Middle frontal gyrus (tissue), 1 donor: ENCODE results near the gene RAPSN.

Source experiments
- DNase-seq: peaks from one replicate; pipeline ENCODE4 v3.0.0-alpha.2; 2015; ENCODE audit warnings: low spot score; ENCODE audit errors: extremely low spot score

RAPSN gene

DNA sequence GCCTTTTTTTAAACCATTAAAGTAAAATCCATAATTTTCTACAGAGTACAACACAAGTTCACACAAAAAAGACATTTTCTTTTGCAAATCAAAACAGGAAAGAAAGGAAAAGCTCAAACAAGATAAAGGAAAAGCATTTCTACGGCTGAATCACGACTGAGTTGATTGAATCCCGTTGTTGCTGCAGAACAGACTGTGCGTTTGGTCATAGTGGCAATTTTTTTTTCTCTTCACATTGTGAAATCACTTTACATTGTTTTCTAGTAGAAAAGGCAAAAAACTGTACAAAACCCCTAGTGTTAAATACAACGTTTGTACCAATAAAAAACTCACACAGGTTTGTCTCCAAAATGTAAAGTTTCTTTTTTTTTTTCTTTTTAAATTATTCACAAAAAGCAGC, 17.3 kb upstream of the RAPSN start:
- no peak for DNase-seq

DNA sequence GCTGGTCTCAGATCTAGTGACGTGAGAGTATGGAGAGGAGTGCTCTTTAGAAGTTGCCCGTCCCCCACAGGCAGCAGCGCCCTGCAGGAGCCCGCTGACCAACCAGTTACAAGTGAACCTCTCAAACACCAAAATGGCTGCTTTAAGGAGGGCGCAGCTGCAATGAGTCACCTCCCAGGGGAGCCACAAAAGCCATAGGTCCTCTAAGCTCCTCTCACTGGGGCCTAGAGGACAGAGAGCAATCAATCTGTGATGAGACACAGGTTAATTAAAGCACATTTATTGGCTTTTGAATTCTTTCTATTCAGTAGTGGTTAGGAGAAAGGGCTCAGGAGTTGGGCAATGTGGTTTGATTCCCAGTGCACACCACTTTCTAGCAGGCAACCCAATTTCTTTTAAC, 15.5 kb upstream of the RAPSN start:
- DNase-seq: no peak

DNA sequence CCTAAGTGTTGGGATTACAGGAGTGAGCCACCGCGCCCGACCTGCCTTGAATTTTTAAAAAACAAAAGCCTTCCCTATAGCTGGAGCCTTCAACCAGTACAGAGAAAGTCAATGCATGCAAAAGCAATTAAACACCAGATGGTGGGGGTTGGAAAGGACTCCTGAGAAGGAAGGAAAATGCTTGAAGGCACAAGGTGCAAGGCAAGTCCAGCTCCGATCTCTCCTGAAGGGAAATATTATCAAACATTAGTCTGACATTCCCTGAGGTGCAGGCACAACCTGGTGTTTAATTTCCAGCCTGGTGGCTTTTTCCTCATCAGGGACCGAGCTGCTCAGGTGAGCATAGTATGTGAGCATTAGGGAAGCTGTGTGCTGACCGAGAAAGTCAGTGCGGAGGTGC, 12.9 kb upstream of the RAPSN start:
- DNase-seq: no peak

- no peak for DNase-seq
Observed at GRCh38 chr11:47460571-47461235, 11.8 kb upstream of the RAPSN start.

DNA sequence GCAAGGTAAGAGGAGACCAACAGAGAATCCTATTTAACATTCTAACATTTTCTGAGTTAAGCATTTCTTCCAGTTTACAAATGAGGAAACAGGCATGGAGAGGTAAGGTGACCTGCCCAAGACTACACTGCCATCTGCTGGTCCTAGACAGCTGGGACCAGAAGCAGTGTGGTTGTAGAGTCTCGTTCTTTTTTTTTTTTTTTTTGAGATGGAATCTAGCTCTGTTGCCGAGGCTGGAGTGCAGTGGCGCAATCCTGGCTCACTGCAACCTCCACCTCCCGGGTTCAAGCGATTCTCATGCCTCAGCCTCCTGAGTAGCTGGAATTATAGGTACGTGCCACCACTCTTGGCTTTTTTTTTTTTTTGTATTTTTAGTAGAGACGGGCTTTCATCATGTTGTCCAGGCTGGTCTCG, 5.3 kb upstream of the RAPSN start:
- peak; percentile 65 for DNase-seq

DNA sequence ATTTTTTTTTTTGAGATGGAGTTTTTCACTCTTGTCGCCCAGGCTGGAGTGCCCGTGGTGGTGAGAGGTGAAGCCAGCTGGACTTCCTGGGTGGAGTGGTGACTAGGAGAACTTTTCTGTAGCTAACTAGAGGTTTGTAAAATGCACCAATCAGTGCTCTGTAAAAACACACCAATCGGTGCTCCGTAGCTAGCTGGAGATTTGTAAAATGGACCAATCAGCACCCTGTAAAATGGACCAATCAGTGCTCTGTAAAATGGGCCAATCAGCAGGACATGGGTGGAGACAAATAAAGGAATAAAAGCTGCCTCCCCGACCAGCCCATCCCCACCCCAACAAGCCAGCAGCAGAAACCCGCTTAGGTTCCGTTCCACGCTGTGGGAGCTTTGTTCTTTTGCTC, 4.4 kb upstream of the RAPSN start:
- no peak for DNase-seq

GRCh38 chr11:47451990-47452389, 3.1 kb upstream of the RAPSN start:
- no peak for DNase-seq

DNA sequence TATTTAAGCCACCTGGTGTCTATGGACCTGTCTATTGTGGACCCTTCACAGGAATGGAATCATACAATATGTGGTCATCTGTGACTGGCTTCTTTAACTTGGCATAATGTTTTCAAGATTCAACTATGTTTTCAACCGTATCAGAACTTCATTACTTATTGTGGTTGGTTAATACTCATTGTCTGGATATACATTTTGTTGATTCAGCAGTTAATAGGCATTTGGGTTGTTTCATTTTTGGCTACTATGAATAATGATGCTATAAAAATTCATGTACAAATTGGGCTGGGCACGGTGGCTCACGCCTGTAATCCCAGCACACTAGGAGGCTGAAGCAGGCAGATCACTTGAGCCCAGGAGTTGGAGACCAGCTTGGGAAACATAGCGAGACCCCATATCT, 2.5 kb upstream of the RAPSN start:
- DNase-seq: no peak

DNA sequence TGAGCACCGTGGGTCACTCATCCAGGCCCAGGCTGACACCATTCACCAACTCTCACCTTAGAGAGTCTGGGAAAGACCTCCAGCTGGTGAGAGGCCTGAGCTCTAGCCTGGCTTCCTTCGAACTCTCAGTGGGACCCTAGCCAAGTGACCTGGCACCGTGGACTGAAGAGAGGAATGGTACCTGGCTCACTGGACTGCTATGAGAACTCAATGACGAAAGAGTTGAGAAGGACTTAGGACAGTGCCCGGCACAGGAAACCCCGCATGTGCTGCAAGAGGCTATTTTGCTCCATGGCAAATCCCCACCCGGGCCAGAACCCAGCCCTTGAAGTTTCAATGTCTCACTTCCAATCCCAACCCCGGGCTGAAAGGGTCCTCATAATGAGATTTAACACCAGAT, 605 bp upstream of the RAPSN start:
- no peak for DNase-seq

- no peak for DNase-seq
Observed at GRCh38 chr11:47447906-47448305, 1.0 kb downstream of the RAPSN start.

DNA sequence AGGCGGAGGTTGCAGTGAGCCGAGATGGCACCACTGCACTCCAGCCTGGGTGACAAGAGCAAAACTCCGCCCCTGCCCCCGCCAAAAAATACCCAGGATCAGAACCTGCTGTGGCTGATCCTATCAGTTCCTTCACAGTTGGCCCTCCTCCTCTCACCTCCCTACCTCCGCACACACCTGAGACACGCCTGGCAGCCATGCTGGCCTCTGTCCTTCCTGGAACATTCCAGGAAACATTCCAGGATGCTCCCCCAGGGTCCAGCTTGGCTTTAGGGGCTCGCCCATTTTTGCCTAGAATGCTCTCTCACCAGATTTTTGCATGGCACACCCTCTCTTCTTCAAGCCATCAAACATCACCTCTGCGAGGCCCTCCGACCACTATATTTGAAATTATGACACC, 2.1 kb downstream of the RAPSN start:
- no peak for DNase-seq

DNA sequence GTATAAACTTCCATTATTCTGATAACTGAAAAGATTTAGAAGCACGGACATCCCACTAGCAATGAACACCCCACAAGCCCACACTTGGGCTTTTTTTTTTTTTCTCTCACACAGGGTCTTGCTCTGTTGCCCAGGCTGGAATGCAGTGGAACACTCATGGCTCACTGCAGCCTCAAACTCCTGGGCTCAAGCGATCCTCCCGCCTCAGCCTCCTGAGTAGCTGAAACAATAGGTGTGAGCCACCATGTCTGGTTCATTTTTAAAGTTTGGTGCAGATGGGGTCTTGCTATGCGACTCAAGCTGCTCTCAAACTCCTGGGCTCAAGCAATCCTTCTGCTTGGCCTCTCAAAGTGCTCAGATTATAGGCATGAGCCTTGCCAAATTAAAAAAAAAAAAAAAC, 3.1 kb downstream of the RAPSN start:
- DNase-seq: no peak

DNA sequence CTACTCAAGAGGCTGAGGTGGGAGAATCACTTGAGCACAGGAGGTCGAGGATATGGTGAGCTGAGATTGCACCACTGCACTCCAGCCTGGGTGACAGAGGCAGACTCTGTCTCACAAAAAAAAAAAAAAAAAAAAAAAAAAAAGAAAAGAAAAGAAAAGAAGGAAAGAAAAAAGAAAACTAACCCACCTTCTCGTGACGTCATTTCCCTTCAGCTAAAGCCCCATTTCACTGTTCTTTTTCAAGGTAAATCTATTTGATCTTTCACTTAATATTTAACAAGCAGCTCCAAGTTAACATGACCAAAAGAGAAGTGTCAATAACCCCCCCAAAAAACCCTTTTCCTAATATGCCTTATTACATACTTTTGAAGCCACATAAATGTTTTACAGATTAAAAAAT, 5.1 kb downstream of the RAPSN start:
- no peak for DNase-seq

GRCh38 chr11:47443028-47443700, 5.8 kb downstream of the RAPSN start:
- DNase-seq: no peak

DNA sequence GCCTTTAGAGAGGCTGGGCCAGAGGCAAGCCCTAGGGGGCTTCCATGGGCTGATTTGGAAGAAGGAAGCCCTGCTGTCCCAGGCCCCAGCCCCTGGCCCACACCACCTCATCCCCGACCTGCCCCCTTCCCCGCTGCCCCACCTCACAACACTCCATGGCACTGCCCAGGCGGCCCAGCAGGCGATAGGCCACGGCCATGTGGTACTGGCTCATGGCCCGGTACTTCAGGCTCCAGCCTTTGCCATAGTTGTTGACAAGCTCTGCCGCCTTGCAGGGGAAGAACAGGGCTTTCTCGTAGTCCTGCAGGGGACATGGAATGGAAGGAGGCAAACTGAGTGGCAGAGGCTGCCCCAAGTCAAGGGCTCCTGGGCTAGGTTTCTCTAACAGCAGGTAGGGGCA, 6.4 kb downstream of the RAPSN start:
- DNase-seq: no peak

GRCh38 chr11:47441421-47441820, 7.5 kb downstream of the RAPSN start:
- no peak for DNase-seq

DNA sequence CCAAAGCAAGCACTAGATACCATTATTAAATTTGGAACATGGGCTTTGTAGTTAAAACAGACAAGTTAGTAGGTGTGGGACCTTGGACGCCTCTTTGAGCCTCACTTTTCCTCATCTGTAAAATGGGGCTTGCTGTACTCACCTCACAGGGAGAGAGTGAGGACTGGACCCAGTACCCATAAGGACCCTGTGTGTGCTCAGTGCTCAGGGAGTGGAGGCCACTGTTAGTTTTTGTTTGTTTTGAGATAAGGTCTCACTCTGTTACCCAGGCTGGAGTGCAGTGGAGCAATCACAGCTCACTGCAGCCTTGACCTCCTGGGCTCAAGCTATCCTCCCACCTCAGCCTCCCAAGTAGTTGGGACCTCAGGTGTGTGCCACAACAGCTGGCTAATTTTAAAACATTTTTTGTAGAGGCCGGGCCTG, 8.9 kb downstream of the RAPSN start:
- no peak for DNase-seq

DNA sequence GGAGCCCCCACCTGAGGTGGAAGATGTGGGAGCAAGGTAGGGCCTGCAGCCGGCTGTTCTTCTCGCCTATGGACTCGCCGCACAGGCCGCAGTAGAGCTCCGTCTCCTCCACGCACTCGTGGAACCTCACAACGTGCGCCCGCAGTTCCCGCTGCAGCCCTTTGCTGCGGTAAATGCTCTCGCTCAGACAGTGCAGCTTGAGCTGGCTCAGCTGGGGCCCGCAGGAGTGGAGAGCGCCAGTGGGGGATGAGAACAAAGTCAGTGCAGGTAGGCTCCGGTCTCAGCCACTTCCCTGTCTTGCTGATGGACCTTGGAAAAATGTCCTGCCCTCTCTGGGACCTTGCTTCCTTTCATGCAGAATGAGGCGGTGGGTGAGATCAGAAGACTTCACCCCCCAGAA, 10.2 kb downstream of the RAPSN start:
- DNase-seq: no peak

GRCh38 chr11:47437746-47438418, 11.1 kb downstream of the RAPSN start:
- DNase-seq: no peak

DNA sequence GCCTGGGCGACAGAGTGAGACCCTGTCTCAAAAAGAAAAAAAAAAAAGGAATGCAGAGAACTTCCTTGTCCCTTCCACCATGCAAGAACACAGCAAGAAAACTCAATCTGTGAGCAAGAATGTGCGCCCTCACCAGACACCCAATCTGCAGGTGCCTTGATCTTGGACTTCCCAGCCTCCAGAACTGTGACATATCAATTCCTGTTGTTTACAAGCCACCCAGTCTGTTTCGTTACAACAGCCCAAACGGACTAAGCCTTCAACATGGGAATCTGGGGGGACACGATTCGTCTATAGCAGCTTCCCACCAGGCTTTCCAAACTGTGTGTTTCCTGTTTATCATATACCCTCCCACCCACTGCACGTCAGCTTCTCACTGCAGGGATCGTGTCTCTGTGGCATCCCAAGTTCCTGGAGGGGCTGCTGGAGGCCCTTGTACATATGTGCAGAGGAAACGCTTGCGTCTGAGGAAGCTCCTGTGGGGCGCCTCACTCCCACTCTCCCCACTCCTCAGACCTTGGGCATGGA, 11.7 kb downstream of the RAPSN start:
- no peak for DNase-seq

DNA sequence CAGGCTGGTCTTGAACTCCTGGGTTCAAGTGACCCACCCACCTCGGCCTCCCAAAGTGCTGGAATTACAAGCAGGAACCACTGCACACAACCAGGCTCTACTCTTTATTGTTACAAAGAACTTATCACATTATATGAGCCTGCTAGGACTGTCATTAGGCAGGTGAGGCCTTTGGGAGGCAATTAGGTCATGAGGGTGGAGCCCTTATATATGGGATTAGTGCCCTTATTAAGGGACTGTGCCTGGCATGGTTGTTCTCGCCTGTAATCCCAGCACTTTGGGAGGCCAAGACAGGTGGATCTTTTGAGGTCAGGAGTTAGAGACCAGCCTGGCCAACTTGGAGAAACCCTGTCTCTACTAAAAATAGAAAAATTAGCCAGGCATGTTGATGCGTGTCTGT, 12.2 kb downstream of the RAPSN start:
- no peak for DNase-seq

DNA sequence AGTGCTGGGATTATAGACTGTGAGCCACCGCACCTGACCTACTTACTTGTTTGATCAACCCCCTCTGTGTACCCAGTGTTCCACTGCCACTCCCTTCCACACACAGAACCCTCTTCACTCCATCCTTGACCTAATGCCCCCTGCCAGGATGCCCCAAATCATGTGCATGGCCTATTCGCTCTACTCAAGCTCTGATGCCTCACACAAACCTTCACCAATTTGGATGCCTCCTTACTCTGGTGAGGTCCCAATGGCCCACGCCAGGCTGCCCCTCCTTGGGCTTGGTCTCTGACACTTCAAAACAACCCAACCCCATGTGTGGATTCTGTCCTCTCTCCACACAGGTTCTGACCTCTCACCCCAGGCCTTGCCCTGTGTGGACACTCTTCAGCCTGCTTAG, 13.2 kb downstream of the RAPSN start:
- DNase-seq: no peak
